IMR-90 (cell line): Measurements from ENCODE around the gene ACTN2. TPM values are rescaled to one million over a fixed set of nuclear protein-coding genes. Genes with fewer than 3 reads are reported as not detected.

Experiments used
- ATAC-seq: fragments of 200-7000 bp; cut with Tn5 transposase; 2 replicates; pipeline ENCODE4 v1.9.1; 2020; ENCODE audit warnings: low read depth, mild to moderate bottlenecking, moderate library complexity
- BruUV-seq: library from RNA; stranded (reverse); fragments of 400-500 nt; replicated peaks from 2 replicates; lab custom pipeline; 2021; lab: Mats Ljungman, UMichigan
- CTCF ChIA-PET: fragments of 300-600 bp; formaldehyde crosslinking; extraction: SDS; loops from one replicate; lab custom pipeline; 2021; ENCODE audit warnings: antibody characterized with exemption; lab: Yijun Ruan, JAX
- POLR2A ChIA-PET: fragments of 300-600 bp; sonication (Branson Sonifier 250); formaldehyde crosslinking; loops from one replicate; lab custom pipeline; 2022; ENCODE audit warnings: antibody characterized with exemption; ENCODE audit not compliant: unreplicated experiment; lab: Charles Lee
- DNase-seq: peaks from one replicate; pipeline ENCODE4 v3.0.0; 2013
- H2AFZ ChIP-seq: replicated peaks from 2 replicates; pipeline ENCODE3; 2013; ENCODE audit warnings: low read length, mild to moderate bottlenecking; ENCODE audit not compliant: poor library complexity
- H2AK5ac ChIP-seq: 2 replicates; pipeline ENCODE4 v1.6.1; 2013; ENCODE audit warnings: low read depth, low read length, inconsistent platforms
- H2AK9ac ChIP-seq: replicated peaks from 2 replicates; pipeline ENCODE3; 2013; ENCODE audit warnings: mild to moderate bottlenecking, low read depth, low read length, moderate library complexity; ENCODE audit not compliant: poor library complexity
- H2BK120ac ChIP-seq: 2 replicates; pipeline ENCODE4 v1.6.1; 2013; ENCODE audit warnings: low read depth, low read length, inconsistent platforms
- H2BK15ac ChIP-seq: 3 replicates; pipeline ENCODE4 v1.6.1; 2013; ENCODE audit warnings: low read depth, low read length, inconsistent platforms
- H2BK20ac ChIP-seq: 2 replicates; pipeline ENCODE4 v1.6.1; 2013; ENCODE audit warnings: low read depth, mild to moderate bottlenecking, inconsistent platforms, low read length, moderate library complexity
- H2BK5ac ChIP-seq: 2 replicates; pipeline ENCODE4 v1.6.1; 2013; ENCODE audit warnings: mild to moderate bottlenecking, low read depth, low read length, inconsistent platforms; ENCODE audit not compliant: poor library complexity, severe bottlenecking
- H3K14ac ChIP-seq: replicated peaks from 2 replicates; pipeline ENCODE4 v1.6.1; 2013; ENCODE audit warnings: low read depth, low read length, inconsistent platforms
- H3K18ac ChIP-seq: 2 replicates; pipeline ENCODE4 v1.6.1; 2013; ENCODE audit warnings: low read depth, low read length, control low read depth
- H3K23ac ChIP-seq: 2 replicates; pipeline ENCODE4 v1.6.1; 2013; ENCODE audit warnings: low read depth, low read length, inconsistent platforms
- H3K27ac ChIP-seq: 2 replicates; pipeline ENCODE4 v1.5.1; 2013; ENCODE audit warnings: mild to moderate bottlenecking, control low read depth, low read length; ENCODE audit not compliant: insufficient read depth
- H3K27me3 ChIP-seq: 2 replicates; pipeline ENCODE4 v1.6.1; 2013; ENCODE audit warnings: low read length; ENCODE audit not compliant: control insufficient read depth, insufficient read depth
- H3K36me3 ChIP-seq: 2 replicates; pipeline ENCODE4 v1.6.1; 2013; ENCODE audit warnings: low read length, mixed read lengths; ENCODE audit not compliant: control insufficient read depth, insufficient read depth
- H3K4ac ChIP-seq: 2 replicates; pipeline ENCODE4 v1.6.1; 2013; ENCODE audit warnings: low read depth, low read length, inconsistent platforms
- H3K4me1 ChIP-seq: 2 replicates; pipeline ENCODE4 v1.6.1; 2013; ENCODE audit warnings: low read length, mixed read lengths; ENCODE audit not compliant: control insufficient read depth, insufficient read depth
- H3K4me2 ChIP-seq: 2 replicates; pipeline ENCODE4 v1.6.1; 2013; ENCODE audit warnings: low read depth, mild to moderate bottlenecking, control low read depth, low read length, moderate library complexity
- H3K4me3 ChIP-seq: 2 replicates; pipeline ENCODE4 v1.5.1; 2013; ENCODE audit warnings: low read depth, mild to moderate bottlenecking, control low read depth, low read length, moderate library complexity; ENCODE audit not compliant: insufficient read depth
- H3K56ac ChIP-seq: 2 replicates; pipeline ENCODE4 v1.6.1; 2013; ENCODE audit warnings: low read length, inconsistent platforms; ENCODE audit not compliant: insufficient read depth; ENCODE audit errors: extremely low read depth
- H3K79me1 ChIP-seq, 2 experiments: 2 replicates each; pipeline ENCODE4 v1.6.1; 2013; ENCODE audit warnings: low read length in 2 of 2, inconsistent platforms in 1 of 2, low read depth in 1 of 2
- H3K9ac ChIP-seq: 2 replicates; pipeline ENCODE4 v1.6.1; 2013; ENCODE audit warnings: low read depth, low read length, control low read depth
- H3K9me1 ChIP-seq: 2 replicates; pipeline ENCODE4 v1.6.1; 2013; ENCODE audit warnings: low read length, inconsistent platforms; ENCODE audit not compliant: insufficient read depth
- H3K9me3 ChIP-seq: 2 replicates; pipeline ENCODE4 v1.6.1; 2013; ENCODE audit warnings: low read length; ENCODE audit not compliant: control insufficient read depth, insufficient read depth
- H4K20me1 ChIP-seq: 2 replicates; pipeline ENCODE4 v1.6.1; 2013; ENCODE audit warnings: low read length, inconsistent platforms; ENCODE audit not compliant: insufficient read depth
- H4K5ac ChIP-seq: 2 replicates; pipeline ENCODE4 v1.6.1; 2013; ENCODE audit warnings: mild to moderate bottlenecking, low read depth, low read length, control low read depth
- H4K8ac ChIP-seq, 2 experiments: 2 replicates each; pipeline ENCODE4 v1.6.1; 2013; ENCODE audit warnings: low read depth in 2 of 2, low read length in 2 of 2, control low read depth in 1 of 2, inconsistent platforms in 1 of 2
- H4K91ac ChIP-seq: 2 replicates; pipeline ENCODE4 v1.6.1; 2013; ENCODE audit warnings: low read depth, low read length, inconsistent platforms; ENCODE audit not compliant: insufficient read depth
- BHLHE40 ChIP-seq: fragments of 150-350 bp; IDR thresholded peaks from 2 replicates; pipeline ENCODE4 v1.6.1; 2016; ENCODE audit warnings: mild to moderate bottlenecking, low read depth, low read length
- CEBPB ChIP-seq: IDR thresholded peaks from 2 replicates; pipeline ENCODE4 v1.6.1; 2012; ENCODE audit warnings: low read depth, low read length, improper control_type of control experiment
- CHD1 ChIP-seq: IDR thresholded peaks from 2 replicates; pipeline ENCODE4 v1.6.1; 2012; ENCODE audit warnings: low read depth, low read length, improper control_type of control experiment
- FOS ChIP-seq: fragments of 150-350 bp; IDR thresholded peaks from 2 replicates; pipeline ENCODE4 v1.6.1; 2016; ENCODE audit warnings: low read depth, low read length
- MAFK ChIP-seq: IDR thresholded peaks from 2 replicates; pipeline ENCODE4 v1.6.1; 2012; ENCODE audit warnings: low read depth, low read length, improper control_type of control experiment
- MAZ ChIP-seq: IDR thresholded peaks from 2 replicates; pipeline ENCODE4 v1.6.1; 2012; ENCODE audit warnings: low read depth, mild to moderate bottlenecking, low read length, improper control_type of control experiment, moderate library complexity, borderline replicate concordance
- MXI1 ChIP-seq: IDR thresholded peaks from 2 replicates; pipeline ENCODE4 v1.6.1; 2012; ENCODE audit warnings: low read depth, mild to moderate bottlenecking, low read length, moderate library complexity, borderline replicate concordance
- NFE2L2 ChIP-seq: fragments of 150-350 bp; IDR thresholded peaks from 2 replicates; pipeline ENCODE4 v1.6.1; 2016; ENCODE audit warnings: low read depth, mild to moderate bottlenecking, low read length
- POLR2A ChIP-seq: IDR thresholded peaks from 2 replicates; pipeline ENCODE4 v1.6.1; 2012; ENCODE audit warnings: mild to moderate bottlenecking, low read depth, low read length
- RAD21 ChIP-seq: IDR thresholded peaks from 2 replicates; pipeline ENCODE4 v1.6.1; 2012; ENCODE audit warnings: low read length, improper control_type of control experiment
- RFX5 ChIP-seq: IDR thresholded peaks from 2 replicates; pipeline ENCODE4 v1.8.0; 2012; ENCODE audit warnings: low read depth, mild to moderate bottlenecking, low read length, moderate library complexity
- SMC3 ChIP-seq: fragments of 150-350 bp; IDR thresholded peaks from 2 replicates; pipeline ENCODE4 v1.6.1; 2016; ENCODE audit warnings: low read depth, mild to moderate bottlenecking, antibody characterized with exemption, low read length, moderate library complexity
- USF2 ChIP-seq: fragments of 150-350 bp; IDR thresholded peaks from 2 replicates; pipeline ENCODE4 v1.6.1; 2017; ENCODE audit warnings: mild to moderate bottlenecking, antibody characterized with exemption, low read length, low read depth
- WGBS, 2 experiments: methylation state at CpG; one replicate each; pipeline versions ENCODE4 v1.1.5 to v1.1.7; 2013; ENCODE audit warnings: missing lambda C conversion rate in 2 of 2; ENCODE audit not compliant: insufficient read length in 1 of 2; ENCODE audit errors: extremely low coverage in 2 of 2; 5-methylcytosine and 5-hydroxymethylcytosine counted together
- dilution Hi-C: fragments of 300-500 bp; cut with HindIII; formaldehyde crosslinking; loops from one replicate; pipeline ENCODE4 v1.14.3; 2018; ENCODE audit warnings: low sequenced_read_pairs; ENCODE audit not compliant: unreplicated experiment
- in situ Hi-C: fragments of 300-500 bp; cut with MboI; formaldehyde crosslinking; loops from 3 replicates; pipeline ENCODE4 v1.14.3; 2019; ENCODE audit warnings: low sequenced_read_pairs, inconsistent platforms, mixed read lengths
- intact Hi-C: fragments of 100-400 bp; cut with micrococcal nuclease; formaldehyde crosslinking; loops from 2 replicates; pipeline ENCODE4 v1.10.0; 2022
- polyA plus RNA-seq, 3 experiments: library from polyadenylated mRNA; depleted of rRNA; stranded (reverse); fragments of >200 nt; gene quantifications; 2 replicates each; pipeline ENCODE4 v1.2.3, GENCODE V29; 2012; ENCODE audit warnings: low replicate concordance in 1 of 3
- total RNA-seq: library from RNA; depleted of rRNA; stranded (reverse); fragments of >200 nt; gene quantifications from 2 replicates; pipeline ENCODE4 v1.2.3, GENCODE V29; 2012
- TF ChIP-seq, protein P1 (sequence below): fragments of 150-350 bp; IDR thresholded peaks from 2 replicates; pipeline ENCODE4 v1.6.1; 2016; ENCODE audit warnings: low read depth, mild to moderate bottlenecking, low read length, moderate library complexity, borderline replicate concordance

ACTN2 gene
- total and polyA plus RNA-seq, 2 of the 4 experiments (the other 2 are of a cell fraction) = under 0.01 TPM; not detected in 1

DNA sequence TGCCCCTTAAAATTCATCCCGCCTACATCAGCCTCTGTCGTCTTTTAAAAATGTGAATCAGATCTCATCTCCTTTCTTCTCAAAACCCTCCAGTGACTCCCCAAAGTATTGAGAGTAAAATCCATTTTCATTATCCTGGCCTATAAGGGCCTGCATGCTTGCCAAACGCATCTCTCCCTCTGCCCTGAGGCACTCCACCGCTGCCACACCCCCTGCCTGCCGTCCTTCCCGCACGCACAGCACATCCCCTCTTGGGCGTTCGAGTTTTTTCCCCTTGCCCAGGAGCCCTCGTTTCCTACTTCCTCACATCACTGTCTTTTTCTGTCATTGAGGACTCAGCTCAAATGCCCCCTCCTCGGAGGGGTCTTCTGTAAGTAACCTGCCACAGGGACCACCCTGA is 55.5 kb downstream of the ACTN2 start:
- Histone ChIP-seq H3K4me2 (no peak overlapping the region), H3K79me1 (no peaks in the 10 kb centered on the region), H2AFZ (no peak overlapping the region), H2BK5ac (no peak overlapping the region), H3K4me1 (no peaks in the 10 kb centered on the region), H3K4ac (no peak overlapping the region), H3K36me3 (no peaks in the 10 kb centered on the region), H2BK120ac (no peak overlapping the region), H3K27ac (no peak overlapping the region), H2BK15ac (no peak overlapping the region), H2BK20ac (no peak overlapping the region), H4K5ac (no peak overlapping the region), H3K23ac (no peak overlapping the region), H3K4me3 (no peak overlapping the region), H3K56ac (no peak overlapping the region), H3K9me1 (no peaks in the 10 kb centered on the region), H4K20me1 (no peaks in the 10 kb centered on the region), H3K9me3 (peaks cover 5% of the 10 kb centered on the region), H3K27me3 (no peaks in the 10 kb centered on the region), H3K14ac (no peak overlapping the region), H3K18ac (no peak overlapping the region), H2AK9ac (no peak overlapping the region), H4K8ac (no peak overlapping the region), H4K91ac (no peak overlapping the region), H2AK5ac (no peak overlapping the region), H3K9ac (no peak overlapping the region)
- no peak for TF ChIP-seq CEBPB
- TF ChIP-seq POLR2A = no peak
- no peak for TF ChIP-seq USF2
- TF ChIP-seq BHLHE40 = no peak
- no peak for TF ChIP-seq FOS
- TF ChIP-seq NFE2L2 = no peak
- TF ChIP-seq, protein P1, sequence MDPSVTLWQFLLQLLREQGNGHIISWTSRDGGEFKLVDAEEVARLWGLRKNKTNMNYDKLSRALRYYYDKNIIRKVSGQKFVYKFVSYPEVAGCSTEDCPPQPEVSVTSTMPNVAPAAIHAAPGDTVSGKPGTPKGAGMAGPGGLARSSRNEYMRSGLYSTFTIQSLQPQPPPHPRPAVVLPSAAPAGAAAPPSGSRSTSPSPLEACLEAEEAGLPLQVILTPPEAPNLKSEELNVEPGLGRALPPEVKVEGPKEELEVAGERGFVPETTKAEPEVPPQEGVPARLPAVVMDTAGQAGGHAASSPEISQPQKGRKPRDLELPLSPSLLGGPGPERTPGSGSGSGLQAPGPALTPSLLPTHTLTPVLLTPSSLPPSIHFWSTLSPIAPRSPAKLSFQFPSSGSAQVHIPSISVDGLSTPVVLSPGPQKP = no peak
- TF ChIP-seq CHD1 = no peak
- TF ChIP-seq SMC3 = no peak
- TF ChIP-seq MAZ = no peak
- no peak for TF ChIP-seq MXI1
- no peak for TF ChIP-seq MAFK
- no peak for TF ChIP-seq RFX5
- no peak for TF ChIP-seq RAD21
- ATAC-seq (no peak), DNase-seq (no peak)
- WGBS, 2 experiments = 68% methylated on average over 11 of the region's 11 CpGs; no CpG with 5 or more reads in 1 of the 2 experiments
- intact Hi-C loops (no loop called here), dilution Hi-C loops (no loop called here), in situ Hi-C loops (no loop called here)
- ChIA-PET CTCF (no interaction called here), POLR2A (no interaction called here)
- no TSS peak for BruUV-seq
